CD8-positive, alpha-beta memory T cell (primary cell): ENCODE data around the gene ANKRD13D. TPM values are rescaled to one million over a fixed set of nuclear protein-coding genes. Genes with fewer than 3 reads are reported as not detected.
"Not testable (repeated sequence)": the region's sequence is repeated elsewhere in the genome, so short reads cannot be mapped to it uniquely, and the experiment has no call there.

ENCODE experiments used
- CTCF ChIA-PET: fragments of 350-600 bp; sonication (Branson Sonifier 250); formaldehyde crosslinking; loops from one replicate; lab custom pipeline; 2021; ENCODE audit warnings: antibody characterized with exemption; lab: Charles Lee
- POLR2A ChIA-PET: fragments of 350-600 bp; sonication (Branson Sonifier 250); formaldehyde crosslinking; loops from one replicate; lab custom pipeline; 2021; ENCODE audit warnings: antibody characterized with exemption; lab: Charles Lee
- DNase-seq, 5 donors: peaks; one replicate each; pipeline versions ENCODE4 v3.0.0 to v3.0.0-alpha.2; 2020 to 2022; ENCODE audit warnings: mixed read lengths in 1 of 5
- H3K27ac ChIP-seq: one replicate; pipeline ENCODE4 v1.7.0; 2013; ENCODE audit warnings: low read depth, mild to moderate bottlenecking, low read length, moderate library complexity
- H3K27me3 ChIP-seq: 2 replicates; pipeline ENCODE4 v1.7.0; 2013; ENCODE audit warnings: low read length, mild to moderate bottlenecking; ENCODE audit not compliant: insufficient read depth, poor library complexity, severe bottlenecking
- H3K36me3 ChIP-seq: 2 replicates; pipeline ENCODE4 v1.7.0; 2013; ENCODE audit warnings: mild to moderate bottlenecking, low read length, moderate library complexity; ENCODE audit not compliant: insufficient read depth
- H3K4me1 ChIP-seq: 2 replicates; pipeline ENCODE4 v1.7.0; 2013; ENCODE audit warnings: mild to moderate bottlenecking, low read length, moderate library complexity; ENCODE audit not compliant: insufficient read depth
- H3K4me3 ChIP-seq: 2 replicates; pipeline ENCODE4 v1.7.0; 2013; ENCODE audit warnings: mild to moderate bottlenecking, low read length
- H3K9me3 ChIP-seq: 2 replicates; pipeline ENCODE4 v1.7.0; 2013; ENCODE audit warnings: mild to moderate bottlenecking, low read length
- H3K27ac Mint-ChIP-seq, 8 donors: one replicate each; pipeline ENCODE4 v1.8.0; 2020 to 2021; ENCODE audit warnings: mixed read lengths in 8 of 8, mild to moderate bottlenecking in 6 of 8, inconsistent platforms in 3 of 8, moderate library complexity in 3 of 8
- H3K27me3 Mint-ChIP-seq, 2 donors: one replicate each; pipeline ENCODE4 v1.8.0; 2020 to 2021; ENCODE audit warnings: mixed read lengths in 2 of 2, mild to moderate bottlenecking in 1 of 2, moderate library complexity in 1 of 2
- H3K36me3 Mint-ChIP-seq, 3 donors: one replicate each; pipeline ENCODE4 v1.8.0; 2020 to 2021; ENCODE audit warnings: mixed read lengths in 3 of 3, inconsistent platforms in 1 of 3, mild to moderate bottlenecking in 1 of 3
- H3K4me1 Mint-ChIP-seq, 3 donors: one replicate each; pipeline ENCODE4 v1.8.0; 2020 to 2021; ENCODE audit warnings: mixed read lengths in 3 of 3, inconsistent platforms in 1 of 3, mild to moderate bottlenecking in 1 of 3
- H3K4me3 Mint-ChIP-seq, 7 donors: one replicate each; pipeline ENCODE4 v1.8.0; 2020 to 2021; ENCODE audit warnings: mixed read lengths in 7 of 7, mild to moderate bottlenecking in 6 of 7, moderate library complexity in 4 of 7, inconsistent platforms in 2 of 7
- H3K9me3 Mint-ChIP-seq, 5 donors: one replicate each; pipeline ENCODE4 v1.8.0; 2020 to 2022; ENCODE audit warnings: mixed read lengths in 5 of 5, mild to moderate bottlenecking in 3 of 5, moderate library complexity in 2 of 5, inconsistent platforms in 1 of 5
- polyA plus RNA-seq: library from polyadenylated mRNA; unstranded; fragments of 300-500 nt; fragmentation: Illumina TruSeq; gene quantifications from one replicate; pipeline ENCODE4 v1.2.3, GENCODE V29; 2021
- total RNA-seq, 2 experiments: library from RNA; stranded (reverse); gene quantifications; one replicate each; pipeline ENCODE4 v1.2.3, GENCODE V29; 2021

The ANKRD13D gene
- total and polyA plus RNA-seq, 3 experiments from 2014 or later = 23.9 to 90.1 (median 84.9) TPM

GRCh38 chr11:67317888-67318555 is 28.9 kb downstream of the ANKRD13D start:
- H3K4me3 ChIP-seq = peak overlapping the region; percentile 93
- H3K27me3 ChIP-seq = no peaks in the 10 kb centered on the region
- H3K4me1 ChIP-seq = peaks cover 13% of the 10 kb centered on the region
- Mint-ChIP-seq H3K4me1 (peaks cover 22 to 41% (median 36%) of the 10 kb centered on the region in 3 donors), H3K4me3 (peak overlapping the region; percentile 94 to 100 (median 96)), H3K9me3 (no peaks in the 10 kb centered on the region), H3K27ac (peak overlapping the region; percentile 84 to 98 (median 96)), H3K27me3 (peaks cover 0 to 6% of the 10 kb centered on the region in 2 donors), H3K36me3 (peaks cover 0 to 4% (median 0%) of the 10 kb centered on the region in 3 donors)
- ChIA-PET POLR2A (interaction anchor here (0.6 to 3.5 kb wide), 11 partner anchors 14 to 78 kb away, joined by 4 to 27 read pairs (median 10); partner anchors contain the start of genes ANKRD13D, GRK2, POLD4 and SSH3), CTCF (interaction anchor here (0.6 to 7.2 kb wide), 29 partner anchors 10 to 138 kb away, joined by 3 to 94 read pairs (median 5); partner anchors contain the start of genes ANKRD13D, GRK2, POLD4 and SSH3)
- DNase-seq = peak in 1 of 5 donors; percentile 64
- peak overlapping the region; percentile 82 for H3K27ac ChIP-seq
- H3K36me3 ChIP-seq = no peaks in the 10 kb centered on the region
- H3K9me3 ChIP-seq = no peaks in the 10 kb centered on the region

- Mint-ChIP-seq H3K27ac (peak overlapping the region in 6 of 8 donors; percentile 33 to 95 (median 62)), H3K4me3 (peak overlapping the region in 6 of 7 donors; percentile 45 to 97 (median 95)), H3K4me1 (peaks cover 15 to 34% (median 28%) of the 10 kb centered on the region in 3 donors)
- DNase-seq, H3K9me3 Mint-ChIP-seq, H3K27me3 ChIP-seq, H3K4me1 ChIP-seq, H3K9me3 ChIP-seq, H3K27ac ChIP-seq, H3K27me3 Mint-ChIP-seq, H3K4me3 ChIP-seq, H3K36me3 ChIP-seq, H3K36me3 Mint-ChIP-seq: not testable (repeated sequence)
- ChIA-PET CTCF (interaction anchor here (1.3 to 7.2 kb wide), 7 partner anchors 23 to 65 kb away, joined by 4 to 94 read pairs (median 8); partner anchors contain the start of gene GRK2), POLR2A (interaction anchor here (0.9 to 2.3 kb wide), 3 partner anchors 30 to 51 kb away, joined by 3 to 10 read pairs (median 5); partner anchors contain the start of gene ANKRD13D)
Observed at GRCh38 chr11:67318876-67319275, 29.8 kb downstream of the ANKRD13D start.

GRCh38 chr11:67320011-67320410 is 30.9 kb downstream of the ANKRD13D start:
- POLR2A ChIA-PET = interaction anchor here (0.9 to 1.4 kb wide), 2 partner anchors 31 to 52 kb away, joined by 3 to 5 read pairs; partner anchors contain the start of gene ANKRD13D
- no peaks in the 10 kb centered on the region for H3K36me3 ChIP-seq
- CTCF ChIA-PET = interaction anchor here (0.7 to 7.2 kb wide), 6 partner anchors 24 to 62 kb away, joined by 3 to 94 read pairs (median 8); partner anchors contain the start of gene GRK2
- no peak for DNase-seq
- Mint-ChIP-seq H3K27me3 (peaks cover 0 to 6% of the 10 kb centered on the region in 2 donors), H3K9me3 (no peaks in the 10 kb centered on the region), H3K27ac (peak overlapping the region in 3 of 8 donors; percentile 21 to 42 (median 33)), H3K36me3 (peaks cover 0 to 4% (median 0%) of the 10 kb centered on the region in 3 donors), H3K4me3 (peak overlapping the region in 1 of 7 donors; percentile 24), H3K4me1 (peaks cover 11 to 27% (median 22%) of the 10 kb centered on the region in 3 donors)
- no peaks in the 10 kb centered on the region for H3K27me3 ChIP-seq
- no peaks in the 10 kb centered on the region for H3K9me3 ChIP-seq
- H3K4me1 ChIP-seq = peaks cover 6% of the 10 kb centered on the region
- H3K4me3 ChIP-seq = no peak overlapping the region
- no peak overlapping the region for H3K27ac ChIP-seq

GRCh38 chr11:67320691-67321090 is 31.6 kb downstream of the ANKRD13D start:
- no peak overlapping the region for H3K4me3 ChIP-seq
- no peak for DNase-seq
- H3K27me3 Mint-ChIP-seq = peaks cover 0 to 6% of the 10 kb centered on the region in 2 donors
- peaks cover 6% of the 10 kb centered on the region for H3K4me1 ChIP-seq
- peak overlapping the region in 1 of 7 donors; percentile 68 for H3K4me3 Mint-ChIP-seq
- POLR2A ChIA-PET = no interaction called here
- CTCF ChIA-PET = interaction anchor here (0.7 to 6.7 kb wide), 5 partner anchors 30 to 62 kb away, joined by 3 to 92 read pairs (median 7); partner anchors contain the start of gene GRK2
- H3K9me3 ChIP-seq = no peaks in the 10 kb centered on the region
- no peaks in the 10 kb centered on the region for H3K9me3 Mint-ChIP-seq
- peaks cover 0 to 4% (median 0%) of the 10 kb centered on the region in 3 donors for H3K36me3 Mint-ChIP-seq
- no peaks in the 10 kb centered on the region for H3K27me3 ChIP-seq
- H3K27ac ChIP-seq = no peak overlapping the region
- H3K4me1 Mint-ChIP-seq = peaks cover 11 to 22% (median 15%) of the 10 kb centered on the region in 3 donors
- no peaks in the 10 kb centered on the region for H3K36me3 ChIP-seq
- no peak overlapping the region for H3K27ac Mint-ChIP-seq

- H3K27ac Mint-ChIP-seq = peak overlapping the region in 1 of 8 donors; percentile 18
- peaks cover 0 to 4% (median 2%) of the 10 kb centered on the region in 3 donors for H3K36me3 Mint-ChIP-seq
- H3K27ac ChIP-seq = no peak overlapping the region
- DNase-seq = no peak
- peak overlapping the region in 1 of 7 donors; percentile 68 for H3K4me3 Mint-ChIP-seq
- no peaks in the 10 kb centered on the region for H3K9me3 ChIP-seq
- H3K4me1 ChIP-seq = peaks cover 6% of the 10 kb centered on the region
- no peak overlapping the region for H3K4me3 ChIP-seq
- CTCF ChIA-PET = interaction anchor here (1.1 to 2.2 kb wide), 3 partner anchors 24 to 59 kb away, joined by 3 to 13 read pairs (median 8); partner anchors contain the start of gene POLD4
- H3K4me1 Mint-ChIP-seq = peaks cover 11 to 20% (median 14%) of the 10 kb centered on the region in 3 donors
- POLR2A ChIA-PET = no interaction called here
- no peaks in the 10 kb centered on the region for H3K9me3 Mint-ChIP-seq
- peaks cover 0 to 6% of the 10 kb centered on the region in 2 donors for H3K27me3 Mint-ChIP-seq
- no peaks in the 10 kb centered on the region for H3K27me3 ChIP-seq
- no peaks in the 10 kb centered on the region for H3K36me3 ChIP-seq
Observed at GRCh38 chr11:67321313-67321871, 32.3 kb downstream of the ANKRD13D start.

GRCh38 chr11:67322049-67322448 is 32.9 kb downstream of the ANKRD13D start:
- Mint-ChIP-seq H3K27me3 (peaks cover 0 to 7% of the 10 kb centered on the region in 2 donors), H3K27ac (no peak overlapping the region), H3K4me1 (peaks cover 9 to 17% (median 11%) of the 10 kb centered on the region in 3 donors), H3K9me3 (no peaks in the 10 kb centered on the region), H3K36me3 (peaks cover 0 to 4% (median 2%) of the 10 kb centered on the region in 3 donors), H3K4me3 (peak overlapping the region in 1 of 7 donors; percentile 70)
- ChIA-PET CTCF (interaction anchor here (0.8 to 2.2 kb wide), 8 partner anchors 23 to 82 kb away, joined by 3 to 13 read pairs (median 4); partner anchors contain the start of genes POLD4 and PPP1CA), POLR2A (no interaction called here)
- peaks cover 6% of the 10 kb centered on the region for H3K4me1 ChIP-seq
- H3K9me3 ChIP-seq = no peaks in the 10 kb centered on the region
- no peak overlapping the region for H3K4me3 ChIP-seq
- no peak overlapping the region for H3K27ac ChIP-seq
- H3K27me3 ChIP-seq = no peaks in the 10 kb centered on the region
- H3K36me3 ChIP-seq = no peaks in the 10 kb centered on the region
- DNase-seq = no peak

GRCh38 chr11:67323526-67323925 is 34.4 kb downstream of the ANKRD13D start:
- Histone ChIP-seq H3K4me3 (no peak overlapping the region), H3K9me3 (no peaks in the 10 kb centered on the region), H3K36me3 (no peaks in the 10 kb centered on the region), H3K27me3 (no peaks in the 10 kb centered on the region), H3K27ac (no peak overlapping the region), H3K4me1 (peaks cover 1% of the 10 kb centered on the region)
- Mint-ChIP-seq H3K27ac (peak overlapping the region in 1 of 8 donors; percentile 93), H3K9me3 (no peaks in the 10 kb centered on the region), H3K4me3 (no peak overlapping the region), H3K4me1 (peaks cover 2 to 7% (median 3%) of the 10 kb centered on the region in 3 donors), H3K36me3 (peaks cover 0 to 2% (median 0%) of the 10 kb centered on the region in 3 donors), H3K27me3 (peaks cover 0 to 3% of the 10 kb centered on the region in 2 donors)
- ChIA-PET POLR2A (interaction anchor here (1.1 kb wide), 1 partner anchor 56 kb away, joined by 3 read pairs; no protein-coding TSS in a partner anchor), CTCF (interaction anchor here (1.1 to 2.2 kb wide), 7 partner anchors 22 to 84 kb away, joined by 3 to 13 read pairs (median 4); partner anchors contain the start of genes POLD4 and PPP1CA)
- DNase-seq = no peak
